A172 (cell line): ENCODE measurements around the gene KRT23. TPM values are rescaled to one million over a fixed set of nuclear protein-coding genes. Genes with fewer than 3 reads are reported as not detected.

Experiments used
- DNase-seq: peaks from one replicate; pipeline ENCODE4 v3.0.0-alpha.2; 2015; ENCODE audit warnings: low spot score
- total RNA-seq: library from RNA; depleted of rRNA; stranded (reverse); fragments of >200 nt; shearing (Covaris generic); gene quantifications from 2 replicates; pipeline ENCODE4 v1.2.3, GENCODE V29; 2014

KRT23 gene
- total RNA-seq, 1 experiment from 2014 or later, result not detected

- peak; percentile 21 for DNase-seq
Observed at GRCh38 chr17:40909755-40910154, 27.7 kb downstream of the KRT23 start.

- peak; percentile 96 for DNase-seq
Observed at GRCh38 chr17:40909351-40909750, 28.1 kb downstream of the KRT23 start.

GRCh38 chr17:40906613-40907012 is 30.8 kb downstream of the KRT23 start:
- no peak for DNase-seq

- DNase-seq, result no peak
Observed at GRCh38 chr17:40905370-40905769, 32.1 kb downstream of the KRT23 start.

- DNase-seq, result peak; percentile 92
Observed at GRCh38 chr17:40903129-40903847, 34.2 kb downstream of the KRT23 start.

- DNase-seq, result no peak
Observed at GRCh38 chr17:40902498-40902897, 34.9 kb downstream of the KRT23 start.

GRCh38 chr17:40901981-40902474 is 35.4 kb downstream of the KRT23 start:
- peak; percentile 56 for DNase-seq

- no peak for DNase-seq
Observed at GRCh38 chr17:40900809-40901356, 36.6 kb downstream of the KRT23 start.

GRCh38 chr17:40896916-40897455 is 40.5 kb downstream of the KRT23 start:
- DNase-seq, result no peak

GRCh38 chr17:40895106-40895730 is 42.2 kb downstream of the KRT23 start:
- DNase-seq, result no peak

- DNase-seq, result no peak
Observed at GRCh38 chr17:40888196-40888720, 49.2 kb downstream of the KRT23 start.

- DNase-seq, result peak; percentile 23
Observed at GRCh38 chr17:40886090-40886489, 51.4 kb downstream of the KRT23 start.

- no peak for DNase-seq
Observed at GRCh38 chr17:40884708-40885512, 52.5 kb downstream of the KRT23 start, which contains the start of gene KRT20. Gene KRT20 (minus strand): TSS chr17:40885242. CDS start chr17:40885185, 57 bp downstream.

- DNase-seq, result no peak
Observed at GRCh38 chr17:40883626-40884334, 53.7 kb downstream of the KRT23 start.

GRCh38 chr17:40883031-40883430 is 54.4 kb downstream of the KRT23 start:
- no peak for DNase-seq

GRCh38 chr17:40879026-40879425 is 58.4 kb downstream of the KRT23 start:
- no peak for DNase-seq

GRCh38 chr17:40878044-40878443 is 59.4 kb downstream of the KRT23 start:
- no peak for DNase-seq

- DNase-seq, result no peak
Observed at GRCh38 chr17:40873801-40874200, 63.6 kb downstream of the KRT23 start.

- no peak for DNase-seq
Observed at GRCh38 chr17:40873255-40873654, 64.2 kb downstream of the KRT23 start.
